Tibial artery (tissue), 4 donors: ENCODE data around the gene TIMD4.
A peak's percentile ranks its signal among the peaks of the same experiment; 100 is the strongest.

Source experiments
- DNase-seq, 2 donors: peaks; one replicate each; pipeline ENCODE4 v3.0.0-alpha.2; 2019
- H3K27ac ChIP-seq, 2 donors: fragments of 200-600 bp; sonication (generic) in 1 of 2; 1 replicate in 1 of 2; 2 replicates in 1 of 2; pipeline ENCODE4 v1.5.1; 2018 to 2019; ENCODE audit warnings: mild to moderate bottlenecking in 1 of 2
- H3K27me3 ChIP-seq, 2 donors: fragments of 200-600 bp; sonication (generic) in 1 of 2; one replicate each; pipeline versions ENCODE4 v1.5.1 to v1.6.0; 2016 to 2019
- H3K36me3 ChIP-seq, 3 donors: fragments of 200-600 bp; sonication (generic) in 2 of 3; one replicate each; pipeline ENCODE4 v1.5.1; 2016 to 2019; ENCODE audit warnings: mild to moderate bottlenecking in 2 of 3
- H3K4me1 ChIP-seq, 4 donors: fragments of 200-600 bp; sonication (generic) in 2 of 4; 1 replicate in 3 of 4; 2 replicates in 1 of 4; pipeline ENCODE4 v1.5.1; 2016 to 2019
- H3K4me3 ChIP-seq, 2 donors: fragments of 200-600 bp; sonication (generic) in 1 of 2; 1 replicate in 1 of 2; 2 replicates in 1 of 2; pipeline ENCODE4 v1.5.1; 2018 to 2019; ENCODE audit warnings: mild to moderate bottlenecking in 2 of 2
- H3K9me3 ChIP-seq, 3 donors: fragments of 200-600 bp; sonication (generic) in 1 of 3; one replicate each; pipeline ENCODE4 v1.5.1; 2016 to 2019
- CTCF ChIP-seq, 2 experiments: fragments of 200-600 bp in 1 of 2; fragments of 450-650 bp in 1 of 2; IDR thresholded peaks; one replicate each; pipeline ENCODE4 v1.5.1; 2017 to 2019; ENCODE audit warnings: antibody characterized with exemption in 2 of 2, mild to moderate bottlenecking in 1 of 2, moderate library complexity in 1 of 2
- intact Hi-C: fragments of 100-400 bp; cut with DNase I; formaldehyde crosslinking; loops from one replicate; pipeline ENCODE4 v1.15.0; 2023; ENCODE audit warnings: low total_unique reads

TIMD4 gene

DNA sequence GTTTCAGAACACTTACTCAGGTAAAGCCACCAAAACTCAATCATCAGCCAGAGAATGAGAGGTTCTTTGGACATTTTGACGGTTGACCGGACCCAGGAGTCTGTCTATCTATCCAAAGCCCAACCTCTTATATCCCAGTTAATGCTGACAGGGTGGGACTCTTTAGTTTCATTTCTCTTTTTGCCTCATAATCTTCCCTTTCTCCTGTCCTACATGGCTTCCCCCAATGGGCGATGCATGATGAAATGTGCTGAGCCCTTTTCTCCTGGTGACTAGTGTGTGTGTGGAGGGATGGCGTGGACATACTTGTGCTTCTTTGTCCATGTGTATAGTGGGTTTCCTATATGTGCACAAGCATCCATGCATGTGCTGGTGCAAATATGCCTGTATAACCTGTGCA is at the start of gene TIMD4:
TIMD4 (minus strand) TSS at position 102 of the 400 bp plus-strand sequence; CDS start at position 74, 28 bp downstream.
- no peak for TF ChIP-seq CTCF (IDR thresholded peaks at IDR 0.05)
- Histone ChIP-seq H3K27me3 (no peaks in the 10 kb centered on the region), H3K4me3 (no peak within 1 kb of the TSS), H3K27ac (no peak within 1 kb of the TSS), H3K9me3 (peaks cover 0 to 3% (median 0%) of the 10 kb centered on the region in 3 donors), H3K4me1 (no peaks in the 10 kb centered on the region), H3K36me3 (no peaks in the 10 kb centered on the region)
- DNase-seq, result peak in 1 of 2 donors; percentile 28
- intact Hi-C loops, result no loop called here

GRCh38 chr5:157006262-157006661 is 43.2 kb upstream of the TIMD4 start:
- H3K27ac ChIP-seq, result no peak overlapping the region
- DNase-seq, result no peak
- peaks cover 0 to 9% (median 0%) of the 10 kb centered on the region in 3 donors for H3K9me3 ChIP-seq
- H3K4me3 ChIP-seq, result no peak overlapping the region
- intact Hi-C loops, result no loop called here
- H3K4me1 ChIP-seq, result no peaks in the 10 kb centered on the region
- no peak for TF ChIP-seq CTCF (IDR thresholded peaks at IDR 0.05)
- H3K36me3 ChIP-seq, result no peaks in the 10 kb centered on the region
- no peaks in the 10 kb centered on the region for H3K27me3 ChIP-seq

DNA sequence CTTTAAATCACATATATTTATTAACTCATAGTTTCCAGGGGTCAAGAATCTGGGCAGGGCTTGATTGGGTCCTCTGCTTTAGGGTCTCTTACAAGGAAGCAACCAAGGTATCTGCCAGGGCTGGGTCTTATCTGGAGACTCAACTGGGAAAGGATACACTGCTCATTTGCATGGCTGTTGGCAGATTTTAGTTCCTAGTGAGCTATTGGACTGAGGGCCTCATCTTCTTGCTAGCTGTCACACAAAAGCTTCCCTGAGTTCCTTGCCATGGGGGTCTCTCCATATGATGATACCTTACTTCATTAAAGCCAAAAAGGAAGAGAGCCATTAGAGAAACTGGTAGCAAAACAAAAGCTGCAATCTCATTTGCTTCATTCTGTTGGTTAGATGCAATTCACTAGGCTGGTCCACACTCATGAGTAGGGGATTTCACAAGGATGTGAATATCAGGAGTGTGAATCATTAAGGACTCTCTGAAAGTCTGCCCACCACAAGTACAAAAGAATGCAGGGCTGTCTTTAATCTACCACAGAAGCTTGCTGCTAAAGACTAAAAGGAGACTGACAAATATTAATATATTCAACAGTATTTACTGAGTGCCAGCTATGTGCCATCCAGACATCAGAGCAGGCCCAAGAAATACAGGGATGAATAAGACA is 42.0 kb upstream of the TIMD4 start:
- Histone ChIP-seq H3K27ac (no peak overlapping the region), H3K36me3 (no peaks in the 10 kb centered on the region), H3K9me3 (peaks cover 0 to 9% (median 9%) of the 10 kb centered on the region in 3 donors), H3K4me3 (no peak overlapping the region), H3K27me3 (no peaks in the 10 kb centered on the region), H3K4me1 (no peaks in the 10 kb centered on the region)
- TF ChIP-seq CTCF (IDR thresholded peaks at IDR 0.05), result no peak
- intact Hi-C loops, result no loop called here
- no peak for DNase-seq

- no peak for DNase-seq
- intact Hi-C loops, result no loop called here
These were observed 28.7 kb upstream of the TIMD4 start for GRCh38 chr5:156991714-156992113.

DNA sequence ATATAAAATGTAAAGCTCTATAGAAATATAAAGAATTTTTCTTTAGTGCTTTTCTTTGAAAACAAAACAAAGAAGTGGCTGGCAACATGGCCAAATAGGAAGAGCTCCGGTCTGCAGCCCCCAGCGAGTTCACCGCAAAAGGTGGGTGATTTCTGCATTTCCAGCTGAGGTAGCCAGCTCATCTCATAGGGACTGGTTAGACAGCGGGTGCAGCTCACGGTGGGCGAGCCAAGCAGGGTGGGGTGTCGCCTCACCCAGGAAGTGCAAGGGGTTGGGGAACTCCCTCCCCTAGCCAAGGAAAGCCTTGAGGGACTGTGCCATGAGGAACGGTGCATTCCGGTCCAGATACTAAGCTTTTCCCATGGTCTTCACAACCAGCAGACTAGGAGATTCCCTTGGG is 21.0 kb upstream of the TIMD4 start:
- H3K27ac ChIP-seq, result no peak overlapping the region
- H3K4me3 ChIP-seq, result no peak overlapping the region
- no peaks in the 10 kb centered on the region for H3K36me3 ChIP-seq
- DNase-seq, result no peak
- H3K27me3 ChIP-seq, result no peaks in the 10 kb centered on the region
- TF ChIP-seq CTCF (IDR thresholded peaks at IDR 0.05), result no peak
- H3K4me1 ChIP-seq, result no peaks in the 10 kb centered on the region
- H3K9me3 ChIP-seq, result no peaks in the 10 kb centered on the region
- intact Hi-C loops, result no loop called here

More at GRCh38 chr5:156991714-156992113, 28.7 kb upstream of the TIMD4 start:
- Histone ChIP-seq H3K27me3 (no peaks in the 10 kb centered on the region), H3K36me3 (no peaks in the 10 kb centered on the region), H3K4me3 (no peak overlapping the region), H3K9me3 (no peaks in the 10 kb centered on the region), H3K27ac (no peak overlapping the region), H3K4me1 (no peaks in the 10 kb centered on the region)
- TF ChIP-seq CTCF (IDR thresholded peaks at IDR 0.05), result no peak
